NK-92 treated with Interleukin-12 subunit alpha and Interleukin-12 subunit beta, amount 100 ng/mL, for 24 hours (cell line): ENCODE data around the gene DVL3.
"Not testable (repeated sequence)": the region's sequence is repeated elsewhere in the genome, so short reads cannot be mapped to it uniquely, and the experiment has no call there.

Experiments
- DNase-seq: peaks from one replicate; lab custom pipeline; 2025; lab: John Stamatoyannopoulos, UW

DVL3 gene

GRCh38 chr3:184154885-184155643, at the start of gene DVL3:
TSS of gene DVL3 (plus strand) at chr3:184155377. CDS start at chr3:184155636, 259 bp downstream.
- DNase-seq, result peak; percentile 53

DNA sequence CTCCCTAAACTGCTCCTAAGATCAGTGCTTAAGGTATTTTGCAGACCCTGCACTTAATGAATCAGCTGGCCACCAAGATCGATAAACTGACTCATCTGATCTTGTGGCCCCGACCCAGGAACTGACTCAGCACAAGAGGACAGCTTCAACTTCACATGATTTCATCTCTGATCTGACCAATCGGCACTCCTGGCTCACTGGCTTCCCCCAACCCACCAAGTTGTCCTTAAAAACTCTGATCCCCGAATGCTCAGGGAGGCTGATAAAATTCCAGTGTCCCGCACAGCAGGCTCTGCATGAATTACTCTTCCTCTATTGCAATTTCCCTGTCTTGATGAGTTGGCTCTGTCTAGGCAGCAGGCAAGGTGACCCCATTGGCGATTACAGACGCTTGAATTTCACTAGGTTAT, 44.9 kb upstream of the DVL3 start:
- no peak for DNase-seq

GRCh38 chr3:184116017-184116416, 39.2 kb upstream of the DVL3 start:
- no peak for DNase-seq

- DNase-seq, result no peak
Measured at GRCh38 chr3:184117636-184118035, 37.5 kb upstream of the DVL3 start.

GRCh38 chr3:184121031-184121430, 34.1 kb upstream of the DVL3 start:
- DNase-seq, result not testable (repeated sequence)

DNA sequence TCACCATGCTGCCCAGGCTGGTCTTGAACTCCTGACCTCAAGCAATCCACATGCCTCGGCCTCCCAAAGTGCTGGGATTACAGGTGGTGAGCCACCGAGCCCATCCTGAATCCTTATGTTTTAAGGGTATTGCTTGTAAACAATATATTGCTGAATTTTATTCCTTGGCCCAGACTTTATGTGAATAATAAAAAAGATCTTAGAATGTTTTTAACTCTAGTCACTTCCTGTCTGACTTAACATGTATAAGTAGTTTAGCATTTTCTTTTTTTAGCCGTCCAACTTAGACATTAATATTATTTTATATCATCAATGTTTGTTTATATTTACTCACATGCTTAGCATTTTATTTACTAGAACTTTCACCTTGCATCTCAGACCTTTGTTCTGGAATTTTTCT, 29.2 kb upstream of the DVL3 start:
- no peak for DNase-seq

DNA sequence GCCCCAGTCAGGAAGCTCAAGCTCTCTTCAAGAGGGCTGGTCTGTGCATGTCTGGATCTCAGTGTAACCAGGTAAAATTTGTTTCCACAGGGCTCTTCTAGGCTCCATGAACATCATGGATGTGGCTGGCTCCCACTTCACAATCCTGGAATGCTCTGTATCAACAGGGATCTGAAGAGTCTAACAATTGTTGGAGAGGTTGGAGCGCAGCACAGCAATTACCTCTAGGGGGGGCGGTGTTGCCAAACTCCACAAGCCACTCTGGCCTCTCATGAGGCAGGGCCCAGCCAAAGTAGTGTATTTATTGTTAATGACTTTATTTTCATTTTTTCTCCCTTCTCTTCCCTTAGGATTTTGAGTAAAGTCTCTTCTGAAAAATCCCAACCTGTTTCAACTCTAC, 26.2 kb upstream of the DVL3 start:
- no peak for DNase-seq

DNA sequence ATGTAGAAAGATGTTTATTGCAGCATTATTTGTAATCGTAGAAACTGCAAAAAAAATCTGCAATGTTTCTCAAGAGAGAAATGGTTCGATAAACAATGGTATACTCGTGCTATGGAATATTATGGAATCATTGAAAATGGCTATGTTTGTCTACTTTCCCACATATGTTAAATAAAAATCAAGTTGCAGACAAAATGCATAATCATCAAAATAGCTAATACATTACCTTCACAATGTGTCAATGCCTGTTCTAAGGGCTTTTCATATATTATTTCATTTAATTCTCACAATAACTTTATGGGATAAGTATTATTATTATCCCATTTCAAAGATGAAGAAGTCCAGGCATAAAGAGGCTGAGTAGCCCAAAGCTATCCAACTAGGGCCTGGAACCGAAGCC, 22.2 kb upstream of the DVL3 start:
- DNase-seq, result no peak

DNA sequence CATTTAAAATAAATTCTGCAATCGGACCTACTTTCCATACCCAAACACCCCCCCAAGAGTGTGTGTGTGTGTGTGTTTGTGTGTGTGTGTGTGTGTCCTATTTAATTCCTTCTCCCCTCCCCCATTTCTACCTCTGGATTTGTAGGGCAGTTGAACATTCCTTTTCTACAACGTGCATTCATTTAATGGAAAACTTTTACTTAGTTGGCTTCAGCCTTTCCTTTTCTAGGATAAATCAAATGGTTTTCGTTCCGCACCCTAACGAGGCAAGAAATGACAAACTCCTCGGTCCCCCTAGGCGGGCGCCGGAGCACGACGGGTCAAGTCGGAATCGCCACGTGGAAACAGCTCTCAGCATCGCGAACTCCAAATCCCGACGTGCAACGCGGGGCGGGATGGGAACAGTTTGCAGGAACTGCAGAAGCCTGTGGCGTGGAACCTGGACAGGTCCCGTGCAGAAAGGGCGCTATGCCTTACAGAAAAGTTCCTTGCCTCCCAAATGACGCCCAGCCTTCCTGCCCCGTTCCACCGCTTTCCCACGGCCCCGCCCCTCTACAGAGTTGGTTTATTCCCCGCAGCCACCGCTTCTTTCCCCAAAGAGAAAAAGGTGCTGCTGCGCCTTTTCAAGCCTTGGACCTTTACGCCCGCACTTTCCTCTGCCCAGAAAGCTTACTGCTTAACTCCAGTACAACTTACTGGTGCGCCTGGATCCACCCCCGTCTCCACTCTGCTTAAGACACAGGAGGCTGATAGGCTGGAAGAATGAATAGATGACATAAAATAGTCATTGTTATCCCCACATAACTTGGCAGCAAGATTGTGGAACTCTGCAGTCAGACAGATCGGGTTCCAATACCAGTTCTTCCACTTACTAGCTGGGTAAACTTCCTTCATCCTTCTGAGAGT, 21.1 kb upstream of the DVL3 start:
- peak; percentile 64 for DNase-seq

DNA sequence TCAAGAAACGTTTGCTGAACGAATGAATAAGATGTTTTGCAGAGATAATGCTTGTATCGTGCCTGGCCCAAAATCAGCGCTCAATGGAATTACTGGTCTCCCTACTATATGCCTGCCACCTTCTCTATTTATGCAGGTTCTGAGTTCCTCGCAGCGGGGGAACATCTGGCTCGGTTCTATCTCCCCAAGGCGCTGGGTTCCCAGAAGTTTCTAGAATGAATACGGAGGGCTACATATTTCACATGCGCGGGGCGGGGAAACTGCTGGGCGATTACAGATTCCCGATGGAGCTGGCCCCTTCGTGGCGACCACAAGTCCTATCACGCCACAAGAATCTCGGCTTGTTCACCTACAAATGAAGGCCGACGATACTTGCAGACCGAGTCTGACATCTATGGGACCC, 20.4 kb upstream of the DVL3 start:
- DNase-seq, result no peak

DNA sequence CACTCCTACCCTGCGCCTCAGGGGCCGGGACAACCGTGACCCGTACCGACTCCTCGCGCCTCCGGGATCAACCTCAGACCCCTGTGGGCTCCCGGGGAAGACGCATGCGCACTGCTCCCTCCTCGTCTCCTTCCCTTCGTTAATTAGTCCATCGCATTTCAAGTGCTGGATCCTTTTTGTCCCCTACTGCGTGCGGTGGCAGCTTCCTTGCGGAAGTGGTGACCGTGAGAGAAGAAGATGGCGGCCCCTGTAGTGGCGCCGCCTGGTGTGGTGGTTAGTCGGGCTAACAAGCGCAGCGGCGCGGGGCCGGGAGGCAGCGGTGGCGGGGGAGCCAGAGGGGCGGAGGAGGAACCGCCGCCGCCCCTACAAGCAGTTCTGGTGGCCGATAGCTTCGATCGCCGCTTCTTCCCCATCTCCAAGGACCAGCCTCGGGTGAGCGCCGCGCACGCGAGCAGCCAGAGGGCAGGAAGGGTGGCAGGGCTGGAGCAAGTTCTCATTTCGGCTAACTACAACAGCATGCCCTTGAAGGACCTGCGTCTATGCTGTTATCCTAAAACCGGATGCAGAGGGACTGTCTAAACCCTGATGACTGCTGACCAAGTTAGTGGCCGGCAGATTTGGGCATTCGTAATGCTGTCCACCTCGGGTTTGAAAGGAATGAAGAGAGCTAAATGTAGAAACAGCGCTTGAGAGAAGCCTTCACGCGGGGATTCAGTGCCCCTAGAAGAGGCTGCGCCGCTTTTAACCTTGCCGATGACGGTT, 19.8 kb upstream of the DVL3 start, which contains the start of gene EIF2B5:
Gene EIF2B5, plus strand, starts transcription at position 210 of the 762 bp plus-strand sequence. Its CDS starts 28 bp downstream, at position 238.
- peak; percentile 89 for DNase-seq

GRCh38 chr3:184135911-184136260, 19.3 kb upstream of the DVL3 start:
- no peak for DNase-seq

GRCh38 chr3:184140436-184140835, 14.7 kb upstream of the DVL3 start:
- DNase-seq, result no peak

DNA sequence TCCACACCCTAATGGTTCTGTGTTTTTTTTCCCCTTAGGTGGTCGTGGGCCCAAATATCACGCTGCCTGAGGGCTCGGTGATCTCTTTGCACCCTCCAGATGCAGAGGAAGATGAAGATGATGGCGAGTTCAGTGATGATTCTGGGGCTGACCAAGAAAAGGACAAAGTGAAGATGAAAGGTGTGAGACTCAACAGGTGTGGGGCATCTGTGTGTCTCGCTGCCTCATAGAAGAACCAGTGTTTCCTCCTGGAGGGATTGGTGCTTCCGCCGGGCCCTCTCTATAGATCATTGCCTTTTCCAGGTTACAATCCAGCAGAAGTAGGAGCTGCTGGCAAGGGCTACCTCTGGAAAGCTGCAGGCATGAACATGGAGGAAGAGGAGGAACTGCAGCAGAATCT, 13.0 kb upstream of the DVL3 start:
- DNase-seq, result no peak

DNA sequence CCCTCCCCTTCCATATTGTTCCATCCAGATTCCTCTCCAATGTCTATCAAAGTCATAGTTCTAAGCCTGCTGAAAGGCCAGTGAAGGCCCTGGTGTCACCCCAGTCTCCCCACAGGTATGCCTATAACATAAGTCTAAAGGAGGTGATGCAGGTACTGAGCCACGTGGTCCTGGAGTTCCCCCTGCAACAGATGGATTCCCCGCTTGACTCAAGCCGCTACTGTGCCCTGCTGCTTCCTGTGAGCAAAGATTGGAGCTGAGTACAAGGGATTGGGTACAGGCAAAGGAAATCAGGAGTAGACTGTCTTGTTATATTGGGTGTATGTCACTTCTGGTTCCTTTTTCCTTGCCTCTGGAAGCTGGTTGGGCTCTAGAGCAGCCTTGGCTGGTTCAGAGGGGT, 11.8 kb upstream of the DVL3 start:
- no peak for DNase-seq

- no peak for DNase-seq
Measured at GRCh38 chr3:184144505-184144904, 10.7 kb upstream of the DVL3 start.

- no peak for DNase-seq
Measured at GRCh38 chr3:184145111-184145524, 10.1 kb upstream of the DVL3 start.

GRCh38 chr3:184145751-184146270, 9.4 kb upstream of the DVL3 start:
- DNase-seq, result no peak

DNA sequence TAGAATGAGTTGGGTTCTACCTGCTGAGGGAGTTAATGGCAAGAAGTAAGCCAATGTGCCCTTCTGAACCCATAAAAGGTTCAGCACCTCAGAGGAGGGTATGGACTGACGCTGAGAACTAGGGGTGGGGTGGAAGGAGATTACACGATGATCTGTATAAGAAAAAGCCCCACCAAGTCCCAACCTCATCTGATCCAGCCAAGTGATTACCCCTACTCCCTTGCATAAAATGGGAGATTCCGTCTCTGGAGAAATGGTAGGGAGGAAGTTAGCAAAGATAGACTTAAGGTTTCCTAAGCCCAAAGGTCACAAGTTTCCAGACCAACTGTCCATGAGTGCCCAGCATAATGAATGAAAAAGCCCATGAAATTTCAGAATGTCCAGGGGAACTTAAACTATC, 7.1 kb upstream of the DVL3 start:
- no peak for DNase-seq

- no peak for DNase-seq
Measured at GRCh38 chr3:184149123-184149522, 6.1 kb upstream of the DVL3 start.

GRCh38 chr3:184149770-184150169, 5.4 kb upstream of the DVL3 start:
- DNase-seq, result not testable (repeated sequence)
